ES-I3 (cell line): ENCODE results near the gene ANKRD11.
"Not testable (repeated sequence)": the region's sequence is repeated elsewhere in the genome, so short reads cannot be mapped to it uniquely, and the experiment has no call there.

Source experiments
- H3K36me3 ChIP-seq: 2 replicates; pipeline ENCODE4 v1.6.1; 2013; ENCODE audit warnings: mild to moderate bottlenecking, low read length, control low read depth, moderate library complexity; ENCODE audit not compliant: insufficient read depth
- H3K4me1 ChIP-seq: 2 replicates; pipeline ENCODE4 v1.6.1; 2013; ENCODE audit warnings: mild to moderate bottlenecking, control low read depth, low read length; ENCODE audit not compliant: insufficient read depth
- H3K9ac ChIP-seq: 2 replicates; pipeline ENCODE4 v1.6.1; 2013; ENCODE audit warnings: low read depth, mild to moderate bottlenecking, low read length, moderate library complexity
- H3K9me3 ChIP-seq: 2 replicates; pipeline ENCODE4 v1.6.1; 2013; ENCODE audit warnings: mild to moderate bottlenecking, low read length, moderate library complexity; ENCODE audit not compliant: control insufficient read depth, insufficient read depth

ANKRD11 gene

DNA sequence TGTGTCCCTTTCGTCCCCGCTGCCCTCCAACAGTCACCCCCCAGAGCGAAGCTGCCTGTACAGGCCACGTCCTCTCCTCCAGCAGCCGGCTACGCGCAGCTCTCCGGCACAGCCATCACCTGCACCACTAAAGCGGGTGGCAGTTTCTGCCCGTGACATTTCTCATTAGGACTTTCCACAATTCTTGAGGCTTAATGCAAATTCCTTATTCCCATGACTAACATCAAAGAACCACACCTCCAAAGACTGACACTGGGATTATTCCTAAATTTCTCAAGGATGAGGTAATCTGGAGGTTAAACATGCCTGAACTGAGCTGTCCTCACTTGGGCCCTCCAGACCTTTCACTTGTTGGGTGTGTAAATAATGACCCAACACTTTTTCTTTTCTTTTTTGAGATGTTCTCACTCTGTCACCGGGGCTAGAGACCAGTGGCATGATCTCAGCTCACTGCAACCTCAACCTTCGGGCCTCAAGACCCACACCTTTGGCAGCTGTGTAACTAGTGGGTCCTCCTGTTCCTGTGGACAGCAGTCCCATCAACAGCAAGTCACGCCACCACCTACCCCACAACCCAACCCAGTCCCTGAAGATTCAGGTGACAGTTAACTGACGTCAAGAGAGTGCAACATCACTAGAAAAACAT, 11.7 kb downstream of the ANKRD11 start:
- H3K9me3 ChIP-seq, result no peaks in the 10 kb centered on the region
- H3K36me3 ChIP-seq, result peaks cover 4% of the 10 kb centered on the region; the same call in 1 of the 2 replicates
- no peak overlapping the region; the same call in 1 of the 2 replicates for H3K9ac ChIP-seq
- peaks cover 69% of the 10 kb centered on the region for H3K4me1 ChIP-seq

DNA sequence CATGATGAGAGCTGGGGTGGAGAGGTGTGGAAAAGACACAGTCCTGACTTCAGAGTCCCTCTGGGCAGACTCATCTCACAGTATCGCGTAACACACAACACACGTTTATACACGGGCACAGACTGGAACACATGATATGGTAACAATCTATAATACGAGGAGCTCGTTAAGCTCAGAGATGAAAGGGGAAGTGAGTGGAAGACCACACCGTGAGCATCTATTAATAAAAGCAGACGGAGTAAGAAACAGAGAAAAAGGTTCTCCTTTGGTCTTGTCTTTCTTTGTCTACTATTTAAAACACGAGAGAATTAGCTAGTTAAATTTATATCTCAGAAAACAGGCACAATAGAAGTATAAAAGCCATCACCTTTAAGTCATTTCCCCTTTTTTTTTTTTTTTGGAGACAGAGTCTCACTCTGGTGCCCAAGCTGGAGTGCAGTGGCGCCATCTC, 13.5 kb downstream of the ANKRD11 start:
- Histone ChIP-seq H3K4me1 (peaks cover 55% of the 10 kb centered on the region), H3K9ac (no peak overlapping the region), H3K36me3 (peaks cover 4% of the 10 kb centered on the region; the same call in 1 of the 2 replicates), H3K9me3 (no peaks in the 10 kb centered on the region)

DNA sequence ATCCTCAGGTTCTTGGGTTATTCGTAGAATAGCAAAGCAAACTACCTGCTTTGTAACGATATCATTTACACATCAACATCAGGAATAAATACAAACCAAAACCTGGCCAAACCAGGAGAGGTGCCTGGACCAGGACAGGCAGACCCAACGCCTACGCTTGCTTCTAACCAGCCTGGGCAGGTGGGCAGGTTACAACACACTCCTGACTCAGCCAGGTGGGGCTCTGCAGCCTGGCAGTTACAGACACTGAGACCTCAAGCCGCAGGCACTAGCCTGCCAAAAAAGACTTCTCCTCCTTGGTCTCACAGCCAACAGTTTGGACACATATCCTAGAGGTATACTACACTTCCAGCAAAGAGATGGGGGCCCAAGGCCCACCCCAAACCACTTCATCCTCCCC, 14.0 kb downstream of the ANKRD11 start:
- Histone ChIP-seq H3K9me3 (no peaks in the 10 kb centered on the region), H3K4me1 (peaks cover 50% of the 10 kb centered on the region), H3K36me3 (peaks cover 3% of the 10 kb centered on the region; the same call in 1 of the 2 replicates), H3K9ac (no peak overlapping the region)

- Histone ChIP-seq H3K36me3 (no peaks in the 10 kb centered on the region; the same call in 1 of the 2 replicates), H3K9me3 (no peaks in the 10 kb centered on the region), H3K4me1 (peaks cover 41% of the 10 kb centered on the region), H3K9ac (no peak overlapping the region)
These were observed 15.2 kb downstream of the ANKRD11 start for GRCh38 chr16:89475144-89475543.

DNA sequence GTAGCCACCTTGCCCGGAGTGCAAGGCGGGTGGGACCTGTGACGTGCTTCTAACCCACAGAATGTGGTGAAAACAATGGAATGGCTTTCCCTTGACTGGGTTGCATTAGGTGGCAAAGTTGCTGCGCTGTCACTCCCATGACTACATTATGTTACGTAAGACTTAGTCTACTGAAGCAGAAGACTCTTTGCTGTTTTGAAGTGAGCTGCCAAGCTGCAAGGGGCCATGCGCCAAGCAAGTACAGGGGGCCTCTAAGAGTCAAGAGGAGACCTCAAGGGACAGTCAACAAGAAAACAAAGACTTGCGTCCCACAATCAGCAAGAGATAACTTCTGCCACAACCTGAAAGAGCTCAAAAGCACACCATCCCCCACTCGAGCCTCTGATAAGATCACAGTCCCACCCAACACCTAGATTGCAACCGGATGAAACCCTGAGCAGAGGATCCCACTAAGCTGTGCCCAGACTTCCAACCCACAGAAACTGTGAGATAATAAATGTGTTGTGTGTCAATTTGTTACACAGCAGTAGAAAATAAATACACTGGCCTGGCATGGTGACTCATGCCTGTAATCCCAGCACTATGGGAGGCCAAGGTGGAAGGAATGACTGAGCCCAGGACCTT, 16.5 kb downstream of the ANKRD11 start:
- Histone ChIP-seq H3K36me3 (no peaks in the 10 kb centered on the region; the same call in 1 of the 2 replicates), H3K9ac (no peak overlapping the region), H3K4me1 (peaks cover 36% of the 10 kb centered on the region), H3K9me3 (no peaks in the 10 kb centered on the region)

DNA sequence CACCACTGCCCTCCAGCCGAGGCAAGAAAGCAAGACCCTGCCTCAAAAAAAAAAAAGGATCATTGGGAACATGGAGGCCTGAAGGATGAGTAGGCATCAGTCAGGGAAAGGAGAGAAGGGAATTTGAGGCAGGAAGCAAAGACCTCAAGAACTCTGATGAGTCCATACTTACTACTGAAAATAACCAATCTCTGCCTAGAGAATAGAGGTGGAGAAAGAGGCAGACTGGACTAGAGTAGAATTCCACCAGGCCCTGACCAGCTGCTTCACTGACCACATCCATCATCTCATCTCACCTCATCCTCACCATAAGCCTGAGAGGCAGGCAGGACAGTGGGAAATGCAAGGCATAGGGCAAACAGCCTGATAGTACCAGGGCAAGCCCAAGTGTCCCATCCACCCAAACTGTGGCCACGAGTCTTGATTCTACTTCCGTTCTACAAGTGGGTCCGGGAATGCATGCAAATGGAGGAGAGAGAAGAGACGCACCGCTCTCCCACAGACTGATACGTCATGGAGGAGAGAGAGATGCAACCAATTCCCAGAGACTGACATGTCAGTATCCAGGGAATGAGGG, 17.1 kb downstream of the ANKRD11 start:
- Histone ChIP-seq H3K9ac (no peak overlapping the region), H3K4me1 (peaks cover 30% of the 10 kb centered on the region), H3K9me3 (no peaks in the 10 kb centered on the region), H3K36me3 (no peaks in the 10 kb centered on the region; the same call in 1 of the 2 replicates)

DNA sequence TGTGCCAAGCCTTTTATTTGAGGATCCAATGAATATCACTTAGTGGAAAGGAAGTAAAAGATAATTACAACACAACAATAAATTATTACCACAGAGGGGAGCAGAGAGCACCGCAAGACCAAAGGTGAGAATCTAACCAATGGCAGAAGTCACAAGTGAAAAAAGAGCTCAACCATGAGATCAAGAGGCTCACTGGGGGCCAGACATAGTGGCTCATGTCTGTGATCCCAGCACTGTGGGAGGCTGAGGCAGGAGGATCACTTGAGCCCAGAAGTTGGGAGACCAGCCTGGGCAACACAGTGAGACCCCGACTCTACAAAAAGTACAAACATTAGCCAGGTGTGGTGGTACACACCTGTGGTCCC, 17.7 kb downstream of the ANKRD11 start:
- Histone ChIP-seq H3K9ac (no peak overlapping the region), H3K36me3 (no peaks in the 10 kb centered on the region; the same call in 1 of the 2 replicates), H3K9me3 (no peaks in the 10 kb centered on the region), H3K4me1 (peaks cover 29% of the 10 kb centered on the region)

DNA sequence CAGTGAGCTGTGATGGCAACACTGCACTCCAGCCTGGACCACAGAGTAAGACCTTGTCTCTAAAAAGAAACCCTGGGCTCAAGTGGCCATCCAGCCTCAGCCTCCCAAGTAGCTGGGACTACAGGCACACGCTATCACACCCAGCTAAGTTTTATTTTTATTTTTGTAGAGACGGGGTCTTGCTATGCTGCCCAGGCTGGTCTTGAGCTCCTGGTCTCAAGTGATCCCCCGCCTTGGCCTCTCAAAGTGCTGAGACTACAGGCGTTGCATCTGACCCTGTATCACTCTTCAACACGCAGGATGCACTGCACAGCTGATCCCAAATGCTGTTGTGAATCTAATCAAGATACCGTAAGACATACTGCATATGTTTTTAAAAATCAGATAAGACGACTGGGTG, 23.0 kb downstream of the ANKRD11 start:
- Histone ChIP-seq H3K4me1 (peaks cover 8% of the 10 kb centered on the region), H3K36me3 (no peaks in the 10 kb centered on the region; the same call in 1 of the 2 replicates), H3K9ac (no peak overlapping the region), H3K9me3 (0 out of 2 replicates have a peak, but pooled peaks cover 5% of the 10 kb centered on the region)

DNA sequence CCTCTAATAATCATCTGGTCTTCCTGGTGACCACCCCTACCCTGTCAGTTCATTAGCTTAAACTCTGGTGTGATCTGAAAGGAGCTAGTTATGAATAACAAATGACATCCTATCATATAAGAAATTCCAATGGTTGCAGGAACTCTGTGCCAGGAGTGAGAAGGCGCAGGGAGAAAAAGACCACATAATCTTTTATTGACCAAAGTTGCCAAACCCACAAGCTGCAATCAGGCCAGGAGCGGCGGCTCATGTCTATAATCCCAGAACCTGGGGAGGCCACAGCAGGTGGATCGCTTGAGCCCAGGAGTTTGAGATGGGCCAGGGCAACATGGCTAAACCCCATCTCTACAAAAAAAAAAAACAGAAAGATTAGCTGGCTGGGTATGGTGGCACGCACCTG, 23.4 kb downstream of the ANKRD11 start:
- Histone ChIP-seq H3K9me3 (0 out of 2 replicates have a peak, but pooled peaks cover 5% of the 10 kb centered on the region), H3K4me1 (peaks cover 8% of the 10 kb centered on the region)

DNA sequence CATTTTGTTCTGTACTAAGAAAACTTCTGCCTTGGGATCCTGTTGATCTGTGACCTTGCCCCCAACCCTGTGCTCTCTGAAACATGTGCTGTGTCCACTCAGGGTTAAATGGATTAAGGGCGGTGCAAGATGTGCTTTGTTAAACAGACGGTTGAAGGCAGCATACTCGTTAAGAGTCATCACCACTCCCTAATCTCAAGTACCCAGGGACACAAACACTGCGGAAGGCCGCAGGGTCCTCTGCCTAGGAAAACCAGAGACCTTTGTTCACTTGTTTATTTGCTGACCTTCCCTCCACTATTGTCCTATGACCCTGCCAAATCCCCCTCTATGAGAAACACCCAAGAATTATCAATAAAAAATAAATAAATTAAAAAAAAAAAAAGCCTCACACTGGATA, 27.0 kb downstream of the ANKRD11 start:
- not testable (repeated sequence) for H3K9me3 ChIP-seq, H3K36me3 ChIP-seq, H3K4me1 ChIP-seq, H3K9ac ChIP-seq

More for the DNA sequence above, 23.4 kb downstream of the ANKRD11 start:
- no peaks in the 10 kb centered on the region; the same call in 1 of the 2 replicates for H3K36me3 ChIP-seq
- no peak overlapping the region for H3K9ac ChIP-seq

DNA sequence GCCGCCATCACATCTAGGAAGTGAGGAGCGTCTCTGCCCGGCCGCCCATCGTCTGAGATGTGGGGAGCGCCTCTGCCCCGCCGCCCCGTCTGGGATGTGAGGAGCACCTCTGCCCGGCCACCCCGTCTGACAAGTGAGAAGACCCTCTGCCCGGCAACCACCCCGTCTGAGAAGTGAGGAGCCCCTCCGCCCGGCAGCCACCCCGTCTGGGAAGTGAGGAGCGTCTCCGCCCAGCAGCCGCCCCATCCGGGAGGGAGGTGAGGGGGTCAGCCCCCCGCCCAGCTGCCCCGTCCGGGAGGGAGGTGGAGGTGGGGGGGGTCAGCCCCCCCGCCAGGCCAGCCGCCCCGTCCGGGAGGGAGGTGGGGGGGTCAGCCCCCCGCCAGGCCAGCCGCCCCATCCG, 27.7 kb downstream of the ANKRD11 start:
- not testable (repeated sequence) for H3K4me1 ChIP-seq, H3K9me3 ChIP-seq, H3K9ac ChIP-seq, H3K36me3 ChIP-seq

- not testable (repeated sequence) for H3K36me3 ChIP-seq, H3K4me1 ChIP-seq, H3K9me3 ChIP-seq, H3K9ac ChIP-seq
These were observed 28.5 kb downstream of the ANKRD11 start for GRCh38 chr16:89461890-89462289.

GRCh38 chr16:89460556-89460955, 29.8 kb downstream of the ANKRD11 start:
- Histone ChIP-seq H3K4me1 (no peaks in the 10 kb centered on the region), H3K9me3 (0 out of 2 replicates have a peak, but pooled peaks cover 5% of the 10 kb centered on the region), H3K9ac (no peak overlapping the region), H3K36me3 (no peaks in the 10 kb centered on the region; the same call in 1 of the 2 replicates)

- H3K9ac ChIP-seq, result no peak overlapping the region
- H3K9me3 ChIP-seq, result no peaks in the 10 kb centered on the region
- H3K36me3 ChIP-seq, result no peaks in the 10 kb centered on the region; the same call in 1 of the 2 replicates
- H3K4me1 ChIP-seq, result peaks cover 3% of the 10 kb centered on the region; the same call in 1 of the 2 replicates
These were observed 31.4 kb downstream of the ANKRD11 start for GRCh38 chr16:89458967-89459366.

DNA sequence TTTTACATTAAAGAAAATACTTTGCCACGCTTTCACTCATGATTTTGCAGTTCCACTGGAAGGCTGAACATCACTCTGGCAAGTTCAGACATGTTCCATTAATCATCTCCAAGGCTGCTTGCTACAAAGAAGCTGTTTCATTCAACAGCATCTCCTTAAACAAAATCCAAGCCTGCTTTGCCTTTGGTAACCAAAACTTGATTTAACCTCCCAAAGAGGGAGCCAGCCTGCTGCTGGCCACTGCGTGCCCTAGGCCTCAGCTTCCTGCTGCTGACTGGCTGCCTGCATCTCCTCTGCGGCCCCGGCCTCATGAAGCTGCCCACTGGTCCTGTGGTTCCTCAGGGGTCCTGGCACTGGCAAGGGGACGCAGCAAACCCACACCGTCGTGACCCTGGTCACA, 31.8 kb downstream of the ANKRD11 start:
- H3K9ac ChIP-seq, result no peak overlapping the region
- no peaks in the 10 kb centered on the region; the same call in 1 of the 2 replicates for H3K36me3 ChIP-seq
- no peaks in the 10 kb centered on the region for H3K9me3 ChIP-seq
- peaks cover 6% of the 10 kb centered on the region; the same call in 1 of the 2 replicates for H3K4me1 ChIP-seq
